H9 (cell line): ENCODE measurements around the gene AFAP1. TPM values are rescaled to one million over a fixed set of nuclear protein-coding genes. Genes with fewer than 3 reads are reported as not detected.

Source experiments
- DNase-seq: peaks from one replicate; pipeline ENCODE4 v3.0.0-alpha.2; 2017
- H2AFZ ChIP-seq: one replicate; pipeline ENCODE4 v1.6.1; 2013; ENCODE audit warnings: mild to moderate bottlenecking, low read length, control low read depth, moderate library complexity
- H2AK5ac ChIP-seq: 2 replicates; pipeline ENCODE4 v1.6.1; 2013; ENCODE audit warnings: low read length, control low read depth, mixed read lengths; ENCODE audit not compliant: insufficient read length
- H2BK120ac ChIP-seq: one replicate; pipeline ENCODE4 v1.6.1; 2013; ENCODE audit warnings: low read depth, mild to moderate bottlenecking, low read length, control low read depth, inconsistent platforms; ENCODE audit not compliant: poor library complexity, severe bottlenecking
- H2BK12ac ChIP-seq: 2 replicates; pipeline ENCODE4 v1.6.1; 2013; ENCODE audit warnings: low read length, control low read depth, mixed read lengths, low read depth; ENCODE audit not compliant: insufficient read length
- H2BK15ac ChIP-seq: 2 replicates; pipeline ENCODE4 v1.6.1; 2013; ENCODE audit warnings: low read depth, low read length, control low read depth
- H2BK20ac ChIP-seq: one replicate; pipeline ENCODE4 v1.6.1; 2013; ENCODE audit warnings: low read depth, mild to moderate bottlenecking, low read length, control low read depth, inconsistent platforms; ENCODE audit not compliant: poor library complexity, severe bottlenecking
- H2BK5ac ChIP-seq: 2 replicates; pipeline ENCODE4 v1.6.1; 2013; ENCODE audit warnings: low read length, control low read depth, mixed read lengths; ENCODE audit not compliant: insufficient read length
- H3K14ac ChIP-seq: 2 replicates; pipeline ENCODE4 v1.6.1; 2013; ENCODE audit warnings: low read length, control low read depth; ENCODE audit not compliant: insufficient read depth
- H3K18ac ChIP-seq: 2 replicates; pipeline ENCODE4 v1.6.1; 2013; ENCODE audit warnings: low read depth, mild to moderate bottlenecking, mixed read lengths, low read length, control low read depth; ENCODE audit not compliant: insufficient read length
- H3K23ac ChIP-seq: 2 replicates; pipeline ENCODE4 v1.6.1; 2013; ENCODE audit warnings: low read length, control low read depth, mixed read lengths, low read depth; ENCODE audit not compliant: insufficient read length
- H3K23me2 ChIP-seq: 2 replicates; pipeline ENCODE4 v1.6.1; 2013; ENCODE audit warnings: low read depth, mild to moderate bottlenecking, mixed read lengths, low read length, control low read depth; ENCODE audit not compliant: insufficient read length, poor library complexity, severe bottlenecking
- H3K27ac ChIP-seq: 2 replicates; pipeline ENCODE4 v1.5.1; 2013; ENCODE audit warnings: low read length, control low read depth, mixed read lengths, low read depth; ENCODE audit not compliant: insufficient read length
- H3K27me3 ChIP-seq: 2 replicates; pipeline ENCODE4 v1.6.1; 2013; ENCODE audit warnings: low read length, control low read depth, inconsistent platforms; ENCODE audit not compliant: insufficient read depth
- H3K4ac ChIP-seq: 2 replicates; pipeline ENCODE4 v1.6.1; 2013; ENCODE audit warnings: low read depth, mild to moderate bottlenecking, control low read depth, inconsistent platforms, low read length, moderate library complexity
- H3K4me1 ChIP-seq: 2 replicates; pipeline ENCODE4 v1.6.1; 2013; ENCODE audit warnings: low read length, control low read depth, inconsistent platforms; ENCODE audit not compliant: insufficient read depth
- H3K4me2 ChIP-seq: 2 replicates; pipeline ENCODE4 v1.6.1; 2013; ENCODE audit warnings: low read length, control low read depth, mixed read lengths; ENCODE audit not compliant: insufficient read length, insufficient read depth
- H3K56ac ChIP-seq: 2 replicates; pipeline ENCODE4 v1.6.1; 2013; ENCODE audit warnings: low read depth, mild to moderate bottlenecking, mixed read lengths, low read length, control low read depth; ENCODE audit not compliant: insufficient read length
- H3K79me1 ChIP-seq: 2 replicates; pipeline ENCODE4 v1.6.1; 2013; ENCODE audit warnings: low read depth, mild to moderate bottlenecking, moderate library complexity, low read length, control low read depth, inconsistent platforms; ENCODE audit not compliant: insufficient read depth, poor library complexity, severe bottlenecking
- H3K79me2 ChIP-seq: 2 replicates; pipeline ENCODE4 v1.6.1; 2013; ENCODE audit warnings: low read length, control low read depth, inconsistent platforms; ENCODE audit not compliant: insufficient read depth
- H3K9ac ChIP-seq: 2 replicates; pipeline ENCODE4 v1.6.1; 2013; ENCODE audit warnings: low read length, control low read depth, mixed read lengths; ENCODE audit not compliant: insufficient read length; ENCODE audit errors: extremely low read depth
- H3K9me3 ChIP-seq: one replicate; pipeline ENCODE4 v1.6.1; 2013; ENCODE audit warnings: low read depth, low read length, inconsistent platforms; ENCODE audit not compliant: control insufficient read depth
- H3T11ph ChIP-seq: one replicate; pipeline ENCODE4 v1.6.1; 2013; ENCODE audit warnings: mild to moderate bottlenecking, low read length, control low read depth, inconsistent platforms
- H4K20me1 ChIP-seq: one replicate; pipeline ENCODE4 v1.6.1; 2013; ENCODE audit not compliant: control insufficient read depth, insufficient read length, insufficient read depth
- H4K5ac ChIP-seq: 2 replicates; pipeline ENCODE4 v1.6.1; 2013; ENCODE audit warnings: low read depth, mild to moderate bottlenecking, mixed read lengths, low read length, control low read depth; ENCODE audit not compliant: insufficient read length
- H4K8ac ChIP-seq: replicated peaks from 2 replicates; pipeline ENCODE4 v1.6.1; 2013; ENCODE audit warnings: low read length, control low read depth, mixed read lengths, low read depth; ENCODE audit not compliant: insufficient read length
- H4K91ac ChIP-seq: 2 replicates; pipeline ENCODE4 v1.6.1; 2013; ENCODE audit warnings: low read depth, mild to moderate bottlenecking, moderate library complexity, mixed read lengths, low read length, control low read depth; ENCODE audit not compliant: insufficient read length
- H3K27ac Mint-ChIP-seq, 3 experiments: 2 replicates in 2 of 3; 3 replicates in 1 of 3; pipeline ENCODE4 v1.8.0; 2020 to 2021; ENCODE audit warnings: mixed read lengths in 3 of 3, mild to moderate bottlenecking in 1 of 3, moderate library complexity in 1 of 3
- H3K27me3 Mint-ChIP-seq: 2 replicates; pipeline ENCODE4 v1.8.0; 2021; ENCODE audit warnings: low read depth, mild to moderate bottlenecking, moderate library complexity, mixed read lengths
- H3K36me3 Mint-ChIP-seq, 3 experiments: 2 replicates in 2 of 3; 3 replicates in 1 of 3; pipeline ENCODE4 v1.8.0; 2020 to 2021; ENCODE audit warnings: low read depth in 3 of 3, mixed read lengths in 3 of 3; ENCODE audit not compliant: insufficient read depth in 1 of 3
- H3K4me1 Mint-ChIP-seq, 2 experiments: 2 replicates each; pipeline ENCODE4 v1.8.0; 2020; ENCODE audit warnings: mixed read lengths in 2 of 2
- H3K4me3 Mint-ChIP-seq, 2 experiments: 2 replicates in 1 of 2; 3 replicates in 1 of 2; pipeline ENCODE4 v1.8.0; 2020 to 2021; ENCODE audit warnings: mild to moderate bottlenecking in 2 of 2, mixed read lengths in 2 of 2, moderate library complexity in 1 of 2
- H3K9me3 Mint-ChIP-seq, 2 experiments: 2 replicates in 1 of 2; 3 replicates in 1 of 2; pipeline ENCODE4 v1.8.0; 2020; ENCODE audit warnings: mild to moderate bottlenecking in 2 of 2, mixed read lengths in 2 of 2, moderate library complexity in 1 of 2
- WGBS: extraction: QIAGEN DNeasy Blood & Tissue Kit; methylation state at CpG from one replicate; pipeline ENCODE4 v1.1.7; 2013; ENCODE audit warnings: missing lambda C conversion rate, low lambda C conversion rate, mixed read lengths; ENCODE audit not compliant: insufficient read length; ENCODE audit errors: extremely low coverage; 5-methylcytosine and 5-hydroxymethylcytosine counted together
- total RNA-seq: library from RNA; stranded (reverse); gene quantifications from 2 replicates; pipeline ENCODE4 v1.2.1, GENCODE V29; 2021
- TF ChIP-seq, protein P1 (sequence below): fragments of 200-600 bp; sonication (generic); conservative IDR thresholded peaks from 3 replicates; pipeline ENCODE4 v1.8.0; 2021; ENCODE audit warnings: antibody characterized with exemption, mild to moderate bottlenecking

AFAP1 gene
- total RNA-seq, 1 experiment from 2014 or later: 6.5 TPM

- Histone ChIP-seq H3K9ac (no peak overlapping the region), H4K20me1 (no peaks in the 10 kb centered on the region)
Measured at GRCh38 chr4:7815562-7815961, 124.1 kb downstream of the AFAP1 start.

More at GRCh38 chr4:7815562-7815961, 124.1 kb downstream of the AFAP1 start:
- Histone ChIP-seq H3K56ac (no peak overlapping the region), H3K4me1 (no peaks in the 10 kb centered on the region), H3K79me2 (no peaks in the 10 kb centered on the region), H3K14ac (no peak overlapping the region), H2BK20ac (no peak overlapping the region), H3T11ph (no peak overlapping the region), H3K23me2 (no peaks in the 10 kb centered on the region), H3K23ac (no peak overlapping the region), H3K18ac (no peak overlapping the region), H2AFZ (no peak overlapping the region), H3K9me3 (no peaks in the 10 kb centered on the region), H4K8ac (no peak overlapping the region), H2AK5ac (no peak overlapping the region), H3K79me1 (no peaks in the 10 kb centered on the region), H4K91ac (no peak overlapping the region), H4K5ac (no peak overlapping the region), H3K27me3 (no peaks in the 10 kb centered on the region), H2BK15ac (no peak overlapping the region), H3K4ac (no peak overlapping the region), H3K4me2 (no peak overlapping the region), H2BK120ac (no peak overlapping the region), H2BK5ac (no peak overlapping the region), H2BK12ac (no peak overlapping the region), H3K27ac (no peak overlapping the region)
- Mint-ChIP-seq H3K36me3 (peaks cover 8 to 22% (median 17%) of the 10 kb centered on the region in 3 experiments; a peak in 6 of 7 replicates), H3K27me3 (peaks cover 2% of the 10 kb centered on the region; the same call in 1 of the 2 replicates), H3K4me1 (peaks cover 12 to 21% of the 10 kb centered on the region in 2 experiments), H3K9me3 (no peaks in the 10 kb centered on the region), H3K27ac (no peak overlapping the region), H3K4me3 (no peak overlapping the region)
- TF ChIP-seq, protein P1, sequence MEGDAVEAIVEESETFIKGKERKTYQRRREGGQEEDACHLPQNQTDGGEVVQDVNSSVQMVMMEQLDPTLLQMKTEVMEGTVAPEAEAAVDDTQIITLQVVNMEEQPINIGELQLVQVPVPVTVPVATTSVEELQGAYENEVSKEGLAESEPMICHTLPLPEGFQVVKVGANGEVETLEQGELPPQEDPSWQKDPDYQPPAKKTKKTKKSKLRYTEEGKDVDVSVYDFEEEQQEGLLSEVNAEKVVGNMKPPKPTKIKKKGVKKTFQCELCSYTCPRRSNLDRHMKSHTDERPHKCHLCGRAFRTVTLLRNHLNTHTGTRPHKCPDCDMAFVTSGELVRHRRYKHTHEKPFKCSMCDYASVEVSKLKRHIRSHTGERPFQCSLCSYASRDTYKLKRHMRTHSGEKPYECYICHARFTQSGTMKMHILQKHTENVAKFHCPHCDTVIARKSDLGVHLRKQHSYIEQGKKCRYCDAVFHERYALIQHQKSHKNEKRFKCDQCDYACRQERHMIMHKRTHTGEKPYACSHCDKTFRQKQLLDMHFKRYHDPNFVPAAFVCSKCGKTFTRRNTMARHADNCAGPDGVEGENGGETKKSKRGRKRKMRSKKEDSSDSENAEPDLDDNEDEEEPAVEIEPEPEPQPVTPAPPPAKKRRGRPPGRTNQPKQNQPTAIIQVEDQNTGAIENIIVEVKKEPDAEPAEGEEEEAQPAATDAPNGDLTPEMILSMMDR: no peak
- no peak for DNase-seq
- no CpG with 5 or more reads among the region's 6 CpGs for WGBS
